ENCODE measurements around the gene GRIK4. TPM values are rescaled to one million over a fixed set of nuclear protein-coding genes. Genes with fewer than 3 reads are reported as not detected.

Gene GRIK4
- total RNA-seq, 3 donors from 2014 or later, result 0.36 to 0.51 TPM; not detected in 1

GRCh38 chr11:120682866-120683265, 171.3 kb downstream of the GRIK4 start:
- DNase-seq (no peak), ATAC-seq (no peak)
- intact Hi-C loops (cut with DNase I, micrococcal nuclease), result loop anchor here in 1 of 2 donors (10.0 kb wide), 1 partner anchor 168 kb away; the partner anchor contains the start of gene GRIK4
- H3K36me3 ChIP-seq (ENCODE audit: low read depth), result no peaks in the 10 kb centered on the region
- no peak for TF ChIP-seq CTCF (IDR thresholded peaks at IDR 0.05)
- no peaks in the 10 kb centered on the region for H3K4me1 ChIP-seq (ENCODE audit: low read depth)
- no peak overlapping the region for H3K4me3 ChIP-seq
- no peaks in the 10 kb centered on the region for H3K9me3 ChIP-seq

GRCh38 chr11:120686516-120686915, 175.0 kb downstream of the GRIK4 start:
- no peak for TF ChIP-seq CTCF (IDR thresholded peaks at IDR 0.05)
- Histone ChIP-seq H3K4me1 (ENCODE audit: low read depth) (no peaks in the 10 kb centered on the region), H3K36me3 (ENCODE audit: low read depth) (no peaks in the 10 kb centered on the region), H3K9me3 (no peaks in the 10 kb centered on the region), H3K4me3 (no peak overlapping the region)
- ATAC-seq, result no peak
- intact Hi-C loops (cut with DNase I, micrococcal nuclease), result loop anchor here (5.0 to 10.0 kb wide), 2 partner anchors 172 to 174 kb away; partner anchors contain the start of gene GRIK4 (in 2 of the 2)
- no peak for DNase-seq

GRCh38 chr11:120688163-120688562, 176.6 kb downstream of the GRIK4 start:
- DNase-seq (no peak), ATAC-seq (no peak)
- Histone ChIP-seq H3K9me3 (no peaks in the 10 kb centered on the region), H3K36me3 (ENCODE audit: low read depth) (no peaks in the 10 kb centered on the region), H3K4me1 (ENCODE audit: low read depth) (no peaks in the 10 kb centered on the region), H3K4me3 (no peak overlapping the region)
- TF ChIP-seq CTCF (IDR thresholded peaks at IDR 0.05), result no peak
- intact Hi-C loops (cut with DNase I, micrococcal nuclease), result loop anchor here (5.0 to 10.0 kb wide), 2 partner anchors 173 to 176 kb away; partner anchors contain the start of gene GRIK4 (in 2 of the 2)

GRCh38 chr11:120689596-120690275, 178.2 kb downstream of the GRIK4 start:
- Histone ChIP-seq H3K9me3 (no peaks in the 10 kb centered on the region), H3K36me3 (ENCODE audit: low read depth) (no peaks in the 10 kb centered on the region)

GRCh38 chr11:120690406-120690805, 178.9 kb downstream of the GRIK4 start:
- TF ChIP-seq CTCF (IDR thresholded peaks at IDR 0.05), result no peak
- H3K36me3 ChIP-seq (ENCODE audit: low read depth), result no peaks in the 10 kb centered on the region
- ATAC-seq (no peak), DNase-seq (no peak)
- H3K4me3 ChIP-seq, result no peak overlapping the region
- no peaks in the 10 kb centered on the region for H3K4me1 ChIP-seq (ENCODE audit: low read depth)
- intact Hi-C loops (cut with DNase I, micrococcal nuclease), result no loop called here
- no peaks in the 10 kb centered on the region for H3K9me3 ChIP-seq

More at GRCh38 chr11:120689596-120690275, 178.2 kb downstream of the GRIK4 start:
- ATAC-seq, result no peak
- Histone ChIP-seq H3K4me1 (ENCODE audit: low read depth) (no peaks in the 10 kb centered on the region), H3K4me3 (no peak overlapping the region)
- no peak for TF ChIP-seq CTCF (IDR thresholded peaks at IDR 0.05)
- DNase-seq, result no peak
- intact Hi-C loops (cut with DNase I, micrococcal nuclease), result loop anchor here (5.0 to 10.0 kb wide), 2 partner anchors 175 to 177 kb away; partner anchors contain the start of gene GRIK4 (in 2 of the 2)

All from mucosa of descending colon (tissue), 3 donors.